H1 (cell line): ENCODE results near the gene PGPEP1. TPM values are rescaled to one million over a fixed set of nuclear protein-coding genes. Genes with fewer than 3 reads are reported as not detected.

Source experiments
- EP300 ChIP-seq, 2 experiments: IDR thresholded peaks; 1 replicate in 1 of 2; 2 replicates in 1 of 2; pipeline ENCODE4 v1.6.1; 2011 to 2012; ENCODE audit warnings: low read depth in 2 of 2, low read length in 2 of 2, mild to moderate bottlenecking in 2 of 2, borderline replicate concordance in 1 of 2, inconsistent platforms in 1 of 2, moderate library complexity in 1 of 2
- EZH2 ChIP-seq: fragments of 200-600 bp; sonication (generic); IDR thresholded peaks from 2 replicates; pipeline ENCODE4 v1.7.1; 2012; ENCODE audit warnings: low read depth, mild to moderate bottlenecking, moderate library complexity, low read length, inconsistent platforms; ENCODE audit not compliant: severe bottlenecking
- JUN ChIP-seq: IDR thresholded peaks from 2 replicates; pipeline ENCODE4 v1.6.1; 2011; ENCODE audit warnings: low read depth, mild to moderate bottlenecking, improper control_type of control experiment, low read length
- RNF2 ChIP-seq: fragments of 200-900, 300-1000 bp; sonication (generic); IDR thresholded peaks from 2 replicates; pipeline ENCODE4 v1.7.1; 2016; ENCODE audit warnings: borderline replicate concordance, low read depth, mild to moderate bottlenecking, antibody characterized with exemption, low read length; ENCODE audit not compliant: poor library complexity, severe bottlenecking; ENCODE audit errors: missing control alignments
- TAF1 ChIP-seq: IDR thresholded peaks from 2 replicates; pipeline ENCODE4 v1.6.1; 2011; ENCODE audit warnings: mild to moderate bottlenecking, low read depth, low read length
- polyA plus RNA-seq, 7 experiments: library from polyadenylated mRNA; depleted of rRNA in 3 of 7; stranded (reverse) in 5 of 7; unstranded in 2 of 7; fragments of >200 nt in 5 of 7; fragments of 200-250 nt in 2 of 7; gene quantifications; 1 replicate in 5 of 7; 2 replicates in 1 of 7; 4 replicates in 1 of 7; pipeline versions ENCODE4 v1.2.1 to v1.2.3, GENCODE V29; 2011 to 2013; ENCODE audit warnings: missing spikeins in 2 of 7, mixed read lengths in 2 of 7
- total RNA-seq: library from RNA; stranded (reverse); fragmentation: NEBNext Ultra II Directional; extraction: Animal tissue kit (Norgen Biotek cat#: 25700); gene quantifications from 2 replicates; pipeline ENCODE4 v1.2.1, GENCODE V29; 2021

The PGPEP1 gene
- total and polyA plus RNA-seq, 2 of the 8 experiments (the other 6 are each of a cell fraction or from before 2014, with no cell fraction given) = 17.0 to 33.4 TPM

DNA sequence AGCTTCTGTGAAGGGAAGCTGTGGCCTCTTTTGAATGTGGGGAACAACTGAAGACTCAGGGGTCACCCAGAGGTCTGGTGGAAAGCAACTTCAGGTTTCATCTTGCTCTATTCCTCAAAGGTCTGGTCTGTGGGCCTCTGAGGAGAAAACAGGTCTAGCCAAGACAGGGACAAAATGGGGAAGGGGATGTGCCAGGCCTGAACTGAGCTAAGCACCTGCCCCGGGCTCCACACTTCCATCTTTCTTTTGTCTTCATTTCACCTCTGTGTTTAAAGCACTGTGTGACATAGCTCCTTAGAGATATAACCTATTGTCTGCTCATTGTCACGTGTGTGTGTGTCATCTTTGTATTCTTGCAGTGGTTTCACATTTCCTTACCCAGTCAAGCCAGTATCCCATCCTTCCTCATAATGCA is 25.6 kb downstream of the PGPEP1 start (continued):
- TF ChIP-seq JUN (no peak), TAF1 (no peak), EP300 (IDR thresholded peaks at IDR 0.05; ENCODE audit: borderline replicate concordance in 1 of 2, low read depth in 2 of 2, low read length in 2 of 2) (no peak), RNF2 (no peak), EZH2 (no peak)
